Measurements from ENCODE around the gene RNASEH1. TPM values are rescaled to one million over a fixed set of nuclear protein-coding genes. Genes with fewer than 3 reads are reported as not detected.
A peak's percentile ranks its signal among the peaks of the same experiment; 100 is the strongest.

RNASEH1 gene
- total and polyA plus RNA-seq, 2 of the 13 experiments (the other 11 are each of a cell fraction or from before 2014, with no cell fraction given): 14.5 to 57.4 TPM

- 95% methylated on average over 3 of the region's 3 CpGs for WGBS (ENCODE audit: low lambda C conversion rate)
- Histone ChIP-seq H3K36me3 (replicated peaks in 1 of 2; ENCODE audit: control insufficient read depth in 1 of 2, insufficient read depth in 2 of 2, low read length in 2 of 2) (peaks cover 21 to 43% of the 10 kb centered on the region in 2 experiments), H3K27ac (ENCODE audit: extremely low read length, insufficient read depth, low read length) (no peak overlapping the region), H3K79me2 (ENCODE audit: insufficient read depth, low read length) (peaks cover 31% of the 10 kb centered on the region), H3K4me1 (ENCODE audit: insufficient read depth, low read length) (peaks cover 45% of the 10 kb centered on the region), H3K27me3 (ENCODE audit: control insufficient read depth in 1 of 2, insufficient read depth in 2 of 2, low read length in 2 of 2) (no peaks in the 10 kb centered on the region), H3K4me2 (ENCODE audit: low read depth, low read length) (no peak overlapping the region), H4K20me1 (ENCODE audit: insufficient read depth, low read length) (no peaks in the 10 kb centered on the region), H2AFZ (ENCODE audit: low read length) (no peak overlapping the region), H3K4me3 (replicated peaks in 1 of 3; ENCODE audit: insufficient read depth in 1 of 3, low read depth in 2 of 3, low read length in 3 of 3) (no peak overlapping the region), H3K9me3 (ENCODE audit: low read length) (no peaks in the 10 kb centered on the region), H3K9ac (ENCODE audit: insufficient read depth, low read depth, low read length) (no peak overlapping the region)
- BruUV-seq (replicated peaks): no TSS peak
- DNase-seq (ENCODE audit: low spot score) (no peak), ATAC-seq (no peak), FAIRE-seq (no peak)
- TF ChIP-seq, protein P1, sequence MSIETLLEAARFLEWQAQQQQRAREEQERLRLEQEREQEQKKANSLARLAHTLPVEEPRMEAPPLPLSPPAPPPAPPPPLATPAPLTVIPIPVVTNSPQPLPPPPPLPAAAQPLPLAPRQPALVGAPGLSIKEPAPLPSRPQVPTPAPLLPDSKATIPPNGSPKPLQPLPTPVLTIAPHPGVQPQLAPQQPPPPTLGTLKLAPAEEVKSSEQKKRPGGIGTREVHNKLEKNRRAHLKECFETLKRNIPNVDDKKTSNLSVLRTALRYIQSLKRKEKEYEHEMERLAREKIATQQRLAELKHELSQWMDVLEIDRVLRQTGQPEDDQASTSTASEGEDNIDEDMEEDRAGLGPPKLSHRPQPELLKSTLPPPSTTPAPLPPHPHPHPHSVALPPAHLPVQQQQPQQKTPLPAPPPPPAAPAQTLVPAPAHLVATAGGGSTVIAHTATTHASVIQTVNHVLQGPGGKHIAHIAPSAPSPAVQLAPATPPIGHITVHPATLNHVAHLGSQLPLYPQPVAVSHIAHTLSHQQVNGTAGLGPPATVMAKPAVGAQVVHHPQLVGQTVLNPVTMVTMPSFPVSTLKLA (IDR thresholded peaks at IDR 0.05): peak; percentile 86
- TF ChIP-seq ZBTB46 (CRISPR knock-in tag; IDR thresholded peaks at IDR 0.05; ENCODE audit: borderline replicate concordance): no peak
- ChIA-PET CTCF (ENCODE audit: low intra/inter-chr PET ratio, low total read pairs) (no interaction called here), POLR2A (interaction anchor here (1.0 to 2.2 kb wide), 3 partner anchors 20 to 45 kb away, joined by 3 to 5 read pairs (median 3); partner anchors contain the start of gene RNASEH1)
- in situ Hi-C loops (cut with HindIII; ENCODE audit: extremely low pct_ligation_motif_present, low pct_unique_long_range_greater_than_20kb): no loop called here
- intact Hi-C loops (cut with micrococcal nuclease; ENCODE audit: unreplicated experiment): no loop called here
Measured at GRCh38 chr2:3513026-3513810, 44.9 kb downstream of the RNASEH1 start.

GRCh38 chr2:3512086-3512485 lies 46.0 kb downstream of the RNASEH1 start:
- H3K4me1 ChIP-seq (ENCODE audit: insufficient read depth, low read length): peaks cover 35% of the 10 kb centered on the region
- ATAC-seq (peak; percentile 36; the same call in 2 of the 3 replicates), FAIRE-seq (no peak), DNase-seq (ENCODE audit: low spot score) (no peak)
- 97% methylated on average over 2 of the region's 2 CpGs for WGBS (ENCODE audit: low lambda C conversion rate)
- ChIA-PET CTCF (ENCODE audit: low intra/inter-chr PET ratio, low total read pairs) (no interaction called here), POLR2A (interaction anchor here (1.2 kb wide), 1 partner anchor 46 kb away, joined by 3 read pairs; the partner anchor contains the start of gene RNASEH1)
- in situ Hi-C loops (cut with HindIII; ENCODE audit: extremely low pct_ligation_motif_present, low pct_unique_long_range_greater_than_20kb): no loop called here
- no peak overlapping the region for H2AFZ ChIP-seq (ENCODE audit: low read length)
- H3K9ac ChIP-seq (ENCODE audit: insufficient read depth, low read depth, low read length): no peak overlapping the region
- no peak for TF ChIP-seq IKZF1 (IDR thresholded peaks at IDR 0.05)
- TF ChIP-seq FOXK2 (IDR thresholded peaks at IDR 0.05): no peak
- TF ChIP-seq PHF8 (CRISPR knock-in tag; IDR thresholded peaks at IDR 0.05): no peak
- no peak for TF ChIP-seq GRHL1 (CRISPR knock-in tag; conservative IDR thresholded peaks at IDR 0.05)
- H3K4me3 ChIP-seq (replicated peaks in 1 of 3; ENCODE audit: insufficient read depth in 1 of 3, low read depth in 2 of 3, low read length in 3 of 3): no peak overlapping the region
- no peaks in the 10 kb centered on the region for H4K20me1 ChIP-seq (ENCODE audit: insufficient read depth, low read length)
- intact Hi-C loops (cut with micrococcal nuclease; ENCODE audit: unreplicated experiment): no loop called here
- no TSS peak for BruUV-seq (replicated peaks)
- peaks cover 21 to 45% of the 10 kb centered on the region in 2 experiments for H3K36me3 ChIP-seq (replicated peaks in 1 of 2; ENCODE audit: control insufficient read depth in 1 of 2, insufficient read depth in 2 of 2, low read length in 2 of 2)
- H3K4me2 ChIP-seq (ENCODE audit: low read depth, low read length): no peak overlapping the region
- H3K27ac ChIP-seq (ENCODE audit: extremely low read length, insufficient read depth, low read length): no peak overlapping the region
- no peaks in the 10 kb centered on the region for H3K9me3 ChIP-seq (ENCODE audit: low read length)
- peaks cover 25% of the 10 kb centered on the region for H3K79me2 ChIP-seq (ENCODE audit: insufficient read depth, low read length)
- H3K27me3 ChIP-seq (ENCODE audit: control insufficient read depth in 1 of 2, insufficient read depth in 2 of 2, low read length in 2 of 2): no peaks in the 10 kb centered on the region

Measured in HepG2 (cell line).